Muscle of back (tissue), 11 donors: ENCODE measurements around the gene SOD3. TPM values are rescaled to one million over a fixed set of nuclear protein-coding genes. Genes with fewer than 3 reads are reported as not detected.
A peak's percentile ranks its signal among the peaks of the same experiment; 100 is the strongest.

ENCODE experiments used
- DNase-seq, 3 donors: peaks; one replicate each; pipeline versions ENCODE4 v3.0.0 to v3.0.0-alpha.2; 2013
- polyA plus RNA-seq, 10 donors: library from polyadenylated mRNA; unstranded; fragments of 120-200 nt; gene quantifications; one replicate each; pipeline ENCODE4 v1.2.1, GENCODE V29; 2013; ENCODE audit not compliant: insufficient read length in 10 of 10

Gene SOD3
- polyA plus RNA-seq, 10 donors: 18.7 to 44.7 (median 27.8) TPM

DNA sequence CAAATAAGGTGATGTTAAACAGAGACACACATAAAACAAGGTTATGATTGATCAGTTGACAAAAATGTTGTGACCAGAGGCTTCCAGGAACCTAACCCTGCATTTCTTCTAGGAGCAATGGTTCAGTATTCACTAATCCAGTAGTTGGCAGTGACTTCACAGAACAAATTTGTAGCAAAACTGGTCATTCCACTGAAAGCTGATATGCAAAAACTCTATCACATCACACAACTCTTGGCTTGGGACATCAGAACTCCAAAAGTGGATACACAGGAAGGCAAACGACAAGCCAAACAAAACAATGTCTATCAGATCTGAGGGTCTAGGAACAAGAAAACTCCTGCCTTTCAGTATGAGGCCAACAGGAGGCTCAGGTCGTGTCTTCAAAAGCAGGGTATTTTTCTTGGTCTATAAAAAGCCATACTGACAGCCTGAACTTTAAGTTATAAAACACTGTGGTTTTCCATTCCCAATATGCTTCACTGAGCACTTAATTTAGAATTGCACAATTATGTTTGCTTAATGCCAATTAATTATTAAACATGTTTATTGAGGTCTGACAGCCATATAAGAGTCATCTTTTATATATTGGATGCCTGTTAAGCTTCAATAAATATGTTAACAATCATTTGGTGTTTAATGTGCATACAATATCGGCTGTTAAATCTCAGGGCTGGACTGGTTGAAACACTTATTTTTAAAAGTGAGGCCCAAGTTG, 45.6 kb downstream of the SOD3 start:
- DNase-seq: no peak

DNA sequence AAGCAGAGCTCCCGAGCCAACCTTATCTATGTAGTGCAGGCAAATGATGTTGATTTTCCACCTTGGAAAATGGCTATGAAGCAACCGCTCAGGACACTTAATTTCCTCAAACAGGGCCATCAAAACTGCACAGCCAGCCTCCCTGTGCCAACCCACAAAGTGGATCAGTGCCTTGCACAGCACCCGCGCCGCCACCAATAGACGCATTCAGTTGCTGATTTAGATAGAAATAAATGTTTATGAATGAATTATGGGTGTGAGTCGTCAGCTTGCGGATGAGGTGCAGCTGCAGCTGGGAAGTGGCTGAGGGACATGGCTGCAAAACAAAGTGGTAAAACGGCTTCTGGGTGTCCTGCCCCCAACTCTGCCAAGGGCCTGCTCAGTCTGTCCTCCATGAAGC, 47.0 kb downstream of the SOD3 start:
- DNase-seq: no peak

GRCh38 chr4:24843096-24843495, 47.7 kb downstream of the SOD3 start:
- DNase-seq: no peak

- no peak for DNase-seq
These were observed 49.8 kb downstream of the SOD3 start for GRCh38 chr4:24845132-24845531.

DNA sequence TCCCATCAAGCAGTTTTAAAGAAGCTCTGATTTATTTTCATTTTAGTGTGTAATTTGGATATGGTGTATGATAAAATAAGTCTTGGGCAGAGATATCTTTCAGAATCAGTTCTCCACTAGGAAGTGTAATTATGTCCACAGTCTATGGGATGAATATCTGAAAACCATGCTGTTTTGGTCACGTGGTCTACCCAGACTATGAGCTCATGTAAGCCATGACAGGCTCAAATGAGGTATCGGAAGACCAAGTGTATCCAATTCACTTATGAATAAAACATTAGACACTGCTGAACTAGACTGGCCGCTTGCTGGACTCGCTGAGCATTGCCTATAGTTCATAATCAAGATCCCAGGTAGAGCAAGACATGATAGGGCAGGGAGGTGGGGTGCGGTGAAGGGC, 50.5 kb downstream of the SOD3 start:
- DNase-seq: no peak

DNA sequence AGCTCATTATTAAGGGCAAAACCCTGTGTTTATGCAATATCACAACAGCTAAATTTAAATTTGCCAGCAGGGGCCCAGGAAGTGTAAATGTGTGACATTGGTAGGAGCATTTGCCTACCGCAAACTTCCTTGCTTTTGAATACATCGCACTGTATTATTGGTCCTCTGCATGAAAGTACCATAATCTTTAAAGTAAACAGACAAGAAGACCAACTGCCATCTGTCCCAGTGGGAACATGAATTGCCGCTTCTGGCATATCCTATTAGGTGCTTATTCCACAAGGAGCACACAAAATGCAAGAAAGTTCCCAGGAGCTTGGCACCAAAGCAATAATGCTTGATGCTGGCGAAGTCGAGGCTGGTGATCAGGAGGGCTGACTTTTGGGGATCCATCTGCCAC, 51.3 kb downstream of the SOD3 start:
- DNase-seq: no peak

GRCh38 chr4:24849351-24849750, 54.0 kb downstream of the SOD3 start:
- no peak for DNase-seq

- peak; percentile 27 to 64 (median 39) for DNase-seq
These were observed 54.4 kb downstream of the SOD3 start for GRCh38 chr4:24849756-24850155.

Other genes starting within 250 kb of the SOD3 start
- gene DHX15, start 211.0 kb upstream of the SOD3 start, polyA plus RNA-seq: 100 to 1,000 TPM in 8 of 10 donors, 10 to 100 TPM in 2; 93.0 to 154 (median 127) TPM
- gene CCDC149, start 117.5 kb downstream of the SOD3 start, polyA plus RNA-seq: 10 to 100 TPM in 7 of 10 donors, 1 to 10 TPM in 3; 8.0 to 16.6 (median 11.6) TPM
- 10 to 100 TPM in 2 of 10 donors, 1 to 10 TPM in 8; 3.0 to 14.2 (median 4.2) TPM for gene LGI2, start 235.4 kb downstream of the SOD3 start, polyA plus RNA-seq